BLaER1 (cell line): ENCODE measurements around the gene SMIM20.

ENCODE experiments used
- H3K27ac ChIP-seq: shearing (Covaris generic); formaldehyde crosslinking; 2 replicates; pipeline ENCODE4 v1.8.1; 2022
- H3K27me3 ChIP-seq: shearing (Covaris generic); formaldehyde crosslinking; 2 replicates; pipeline ENCODE4 v1.8.1; 2022
- H3K36me3 ChIP-seq: shearing (Covaris generic); formaldehyde crosslinking; 2 replicates; pipeline ENCODE4 v1.8.1; 2022
- H3K4me1 ChIP-seq: shearing (Covaris generic); formaldehyde crosslinking; 2 replicates; pipeline ENCODE4 v1.8.1; 2022
- H3K4me2 ChIP-seq: shearing (Covaris generic); formaldehyde crosslinking; 2 replicates; pipeline ENCODE4 v1.8.1; 2022
- H3K4me3 ChIP-seq: shearing (Covaris generic); formaldehyde crosslinking; 2 replicates; pipeline ENCODE4 v1.8.1; 2022
- H3K9ac ChIP-seq: shearing (Covaris generic); formaldehyde crosslinking; 2 replicates; pipeline ENCODE4 v1.8.1; 2022
- H3K9me3 ChIP-seq: shearing (Covaris generic); formaldehyde crosslinking; 2 replicates; pipeline ENCODE4 v1.8.1; 2022
- H4K20me1 ChIP-seq: shearing (Covaris generic); formaldehyde crosslinking; 2 replicates; pipeline ENCODE4 v1.8.1; 2022
- Cebpa-rat ChIP-seq: shearing (Covaris generic); IDR thresholded peaks from 2 replicates; pipeline ENCODE4 v1.8.1; 2022

The SMIM20 gene

DNA sequence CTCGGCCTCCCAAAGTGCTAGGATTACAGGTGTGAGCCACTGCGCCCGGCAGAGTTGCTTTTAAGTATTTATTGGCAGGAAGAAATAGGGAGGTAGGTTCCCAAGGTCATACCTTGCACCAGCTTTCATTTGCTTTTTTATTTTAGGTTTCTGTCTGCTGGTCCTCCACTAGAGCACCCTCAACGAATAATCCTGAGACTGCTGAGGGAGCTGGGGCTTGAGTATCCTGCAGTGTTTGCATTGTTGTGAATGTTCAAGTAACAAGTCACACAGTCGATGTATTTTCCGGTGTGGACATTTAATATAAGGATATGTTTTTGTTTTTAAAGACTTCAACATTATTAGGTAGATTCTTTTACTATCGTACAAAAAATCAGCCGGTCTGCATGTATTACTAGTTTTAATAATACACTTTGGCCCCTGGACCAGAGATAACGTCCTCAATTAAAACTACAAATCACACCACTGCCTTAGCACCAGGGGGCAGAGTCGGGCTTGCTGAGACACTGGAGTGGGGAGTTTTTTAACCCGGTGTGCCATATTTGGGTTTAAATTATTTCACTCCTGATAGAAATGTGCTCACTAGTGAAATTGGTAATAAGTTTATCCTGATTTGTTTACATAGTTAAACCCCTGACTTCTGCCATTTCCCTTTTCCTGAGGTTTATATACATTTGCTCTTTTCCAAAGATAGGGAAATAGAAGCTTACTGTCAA is 11.6 kb downstream of the SMIM20 start:
- TF ChIP-seq Cebpa-rat, result no peak
- Histone ChIP-seq H4K20me1 (0 out of 2 replicates have a peak, but pooled peaks cover 7% of the 10 kb centered on the region), H3K27me3 (no peaks in the 10 kb centered on the region), H3K4me1 (no peaks in the 10 kb centered on the region), H3K9me3 (no peaks in the 10 kb centered on the region), H3K4me3 (no peak overlapping the region), H3K27ac (no peak overlapping the region), H3K4me2 (no peak overlapping the region), H3K36me3 (peaks cover 23% of the 10 kb centered on the region; the same call in 1 of the 2 replicates), H3K9ac (no peak overlapping the region)

GRCh38 chr4:25926462-25926861 is 12.4 kb downstream of the SMIM20 start:
- H4K20me1 ChIP-seq, result 0 out of 2 replicates have a peak, but pooled peaks cover 7% of the 10 kb centered on the region
- TF ChIP-seq Cebpa-rat, result no peak
- H3K4me3 ChIP-seq, result no peak overlapping the region
- peaks cover 15% of the 10 kb centered on the region; the same call in 1 of the 2 replicates for H3K36me3 ChIP-seq
- H3K9ac ChIP-seq, result no peak overlapping the region
- no peaks in the 10 kb centered on the region for H3K27me3 ChIP-seq
- H3K9me3 ChIP-seq, result no peaks in the 10 kb centered on the region
- H3K4me2 ChIP-seq, result no peak overlapping the region
- no peaks in the 10 kb centered on the region for H3K4me1 ChIP-seq
- no peak overlapping the region for H3K27ac ChIP-seq

GRCh38 chr4:25927361-25928195 is 13.6 kb downstream of the SMIM20 start:
- no peak for TF ChIP-seq Cebpa-rat
- H3K9ac ChIP-seq, result no peak overlapping the region
- no peaks in the 10 kb centered on the region for H3K4me1 ChIP-seq
- H3K4me3 ChIP-seq, result no peak overlapping the region
- no peaks in the 10 kb centered on the region for H3K27me3 ChIP-seq
- H3K36me3 ChIP-seq, result peaks cover 5% of the 10 kb centered on the region; the same call in 1 of the 2 replicates
- 0 out of 2 replicates have a peak, but pooled peaks cover 7% of the 10 kb centered on the region for H4K20me1 ChIP-seq
- H3K27ac ChIP-seq, result no peak overlapping the region
- no peaks in the 10 kb centered on the region for H3K9me3 ChIP-seq
- H3K4me2 ChIP-seq, result no peak overlapping the region

DNA sequence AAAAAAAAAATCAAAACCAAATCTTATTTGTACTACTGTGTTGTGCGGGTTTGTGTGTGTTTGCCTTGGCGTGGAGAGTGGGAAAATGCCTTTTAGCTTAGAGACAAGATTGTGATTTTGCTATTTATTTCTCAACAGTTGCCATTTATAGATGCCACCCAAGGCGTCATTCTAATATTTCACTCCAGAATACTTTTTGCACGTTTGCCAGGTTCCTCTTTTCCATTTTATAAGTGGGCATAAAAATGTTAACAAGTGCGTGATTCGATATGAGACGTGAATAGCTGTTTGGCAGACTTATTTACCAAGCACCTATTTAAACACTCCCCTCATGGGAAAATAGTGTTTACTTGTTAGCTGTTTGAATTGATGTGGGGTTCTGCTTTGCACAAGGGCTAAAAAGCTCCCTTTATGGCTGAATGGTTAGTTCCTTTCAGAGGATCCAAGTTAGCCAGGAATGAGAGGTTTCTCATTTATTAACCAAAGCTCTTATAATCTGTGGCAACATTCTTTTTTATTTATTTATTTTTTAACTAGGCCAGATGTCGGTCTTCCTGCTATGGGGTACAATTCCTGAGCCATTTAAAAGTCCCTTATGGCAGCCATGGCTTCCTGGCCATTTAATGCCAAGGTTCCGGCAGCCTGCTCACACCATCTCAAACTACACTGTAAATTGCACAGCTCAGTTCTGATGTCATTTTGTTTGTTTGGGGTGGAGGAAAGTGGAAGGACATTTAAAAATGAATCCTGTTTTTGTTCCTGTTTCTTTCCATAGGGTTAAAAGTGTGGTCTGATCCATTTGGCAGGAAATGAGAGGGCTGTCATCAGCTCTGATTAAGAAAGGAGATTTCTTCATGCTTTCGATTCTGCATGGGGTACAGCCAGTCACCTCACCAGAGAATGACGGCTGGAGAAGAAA is 14.6 kb downstream of the SMIM20 start:
- Histone ChIP-seq H3K9me3 (no peaks in the 10 kb centered on the region), H3K4me3 (no peak overlapping the region), H3K27ac (no peak overlapping the region)

GRCh38 chr4:25929298-25929686 is 15.3 kb downstream of the SMIM20 start:
- Histone ChIP-seq H3K27me3 (no peaks in the 10 kb centered on the region), H3K4me1 (no peaks in the 10 kb centered on the region)

More for the DNA sequence above, 14.6 kb downstream of the SMIM20 start:
- H3K27me3 ChIP-seq, result no peaks in the 10 kb centered on the region
- no peak for TF ChIP-seq Cebpa-rat
- H3K4me1 ChIP-seq, result no peaks in the 10 kb centered on the region
- H3K9ac ChIP-seq, result no peak overlapping the region
- H3K36me3 ChIP-seq, result no peaks in the 10 kb centered on the region
- 0 out of 2 replicates have a peak, but pooled peaks cover 4% of the 10 kb centered on the region for H4K20me1 ChIP-seq
- no peak overlapping the region for H3K4me2 ChIP-seq

GRCh38 chr4:25930731-25931354 is 16.8 kb downstream of the SMIM20 start:
- Histone ChIP-seq H3K4me1 (no peaks in the 10 kb centered on the region), H3K9ac (no peak overlapping the region), H4K20me1 (no peaks in the 10 kb centered on the region), H3K4me2 (no peak overlapping the region), H3K27ac (no peak overlapping the region), H3K4me3 (no peak overlapping the region), H3K36me3 (no peaks in the 10 kb centered on the region), H3K9me3 (no peaks in the 10 kb centered on the region), H3K27me3 (no peaks in the 10 kb centered on the region)
- no peak for TF ChIP-seq Cebpa-rat

More at GRCh38 chr4:25929298-25929686, 15.3 kb downstream of the SMIM20 start:
- Histone ChIP-seq H4K20me1 (no peaks in the 10 kb centered on the region), H3K9ac (no peak overlapping the region), H3K4me2 (no peak overlapping the region), H3K4me3 (no peak overlapping the region), H3K27ac (no peak overlapping the region), H3K36me3 (no peaks in the 10 kb centered on the region), H3K9me3 (no peaks in the 10 kb centered on the region)
- TF ChIP-seq Cebpa-rat, result no peak

GRCh38 chr4:25936696-25937095 is 22.7 kb downstream of the SMIM20 start:
- Histone ChIP-seq H3K9me3 (peaks cover 12% of the 10 kb centered on the region; the same call in 1 of the 2 replicates), H3K4me3 (no peak overlapping the region), H3K4me2 (no peak overlapping the region), H3K4me1 (no peaks in the 10 kb centered on the region), H3K9ac (no peak overlapping the region), H3K27ac (no peak overlapping the region), H4K20me1 (no peaks in the 10 kb centered on the region), H3K36me3 (no peaks in the 10 kb centered on the region), H3K27me3 (no peaks in the 10 kb centered on the region)
- TF ChIP-seq Cebpa-rat, result no peak

DNA sequence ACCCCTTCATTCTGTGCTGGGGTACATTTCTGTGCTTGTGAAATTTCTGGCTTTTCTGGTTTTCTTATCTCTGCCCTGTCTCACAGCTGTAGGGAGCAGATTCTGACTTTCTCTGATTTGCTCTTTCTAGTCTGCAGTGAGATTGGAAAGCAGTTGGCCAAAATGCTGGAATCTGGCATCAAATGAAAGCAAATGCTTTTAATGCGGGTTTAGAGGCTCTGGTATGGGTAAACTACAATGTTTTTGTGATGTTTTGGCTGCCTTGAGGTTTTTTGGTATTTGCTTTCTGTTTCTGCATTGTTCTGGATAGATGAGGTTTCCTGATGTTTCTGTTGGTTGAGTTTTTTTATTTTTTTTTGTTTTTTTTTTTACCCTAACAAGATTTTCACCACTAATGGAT is 23.8 kb downstream of the SMIM20 start:
- no peaks in the 10 kb centered on the region for H3K27me3 ChIP-seq
- no peak overlapping the region for H3K4me2 ChIP-seq
- no peak for TF ChIP-seq Cebpa-rat
- H3K9me3 ChIP-seq, result peaks cover 12% of the 10 kb centered on the region; the same call in 1 of the 2 replicates
- H4K20me1 ChIP-seq, result no peaks in the 10 kb centered on the region
- H3K36me3 ChIP-seq, result no peaks in the 10 kb centered on the region
- no peak overlapping the region for H3K27ac ChIP-seq
- H3K4me1 ChIP-seq, result no peaks in the 10 kb centered on the region
- no peak overlapping the region for H3K9ac ChIP-seq
- H3K4me3 ChIP-seq, result no peak overlapping the region

DNA sequence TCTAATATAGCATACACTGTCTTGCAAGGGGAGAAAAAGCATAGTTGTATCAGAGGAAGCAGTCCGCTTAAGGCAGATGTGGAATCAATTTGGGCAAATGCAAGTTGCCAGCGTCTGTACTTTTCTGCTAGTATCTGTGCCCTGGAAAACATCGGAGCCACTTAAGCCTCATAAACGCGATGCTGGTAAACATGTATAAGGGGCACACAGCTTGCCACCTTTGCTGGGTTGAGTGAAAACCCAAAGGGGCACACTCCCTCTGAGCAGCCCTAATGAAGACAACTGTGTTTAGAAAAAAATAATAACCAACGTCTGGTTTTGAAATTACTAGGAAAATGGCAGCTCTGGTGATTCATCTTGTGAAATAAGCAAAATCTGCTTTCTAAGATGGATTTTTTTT is 24.3 kb downstream of the SMIM20 start:
- no peak overlapping the region for H3K9ac ChIP-seq
- H3K4me1 ChIP-seq, result no peaks in the 10 kb centered on the region
- no peaks in the 10 kb centered on the region for H4K20me1 ChIP-seq
- H3K4me3 ChIP-seq, result no peak overlapping the region
- no peak overlapping the region for H3K4me2 ChIP-seq
- no peak for TF ChIP-seq Cebpa-rat
- H3K27ac ChIP-seq, result no peak overlapping the region
- no peaks in the 10 kb centered on the region for H3K36me3 ChIP-seq
- peaks cover 12% of the 10 kb centered on the region; the same call in 1 of the 2 replicates for H3K9me3 ChIP-seq
- no peaks in the 10 kb centered on the region for H3K27me3 ChIP-seq
